Measurements from ENCODE around the gene ELP4.

The ELP4 gene

GRCh38 chr11:31786996-31787685, 277.6 kb downstream of the ELP4 start:
- TF ChIP-seq CTCF (conservative IDR thresholded peaks at IDR 0.05), result no peak
- no peak overlapping the region for H3K27ac ChIP-seq

GRCh38 chr11:31788085-31788484, 278.5 kb downstream of the ELP4 start:
- TF ChIP-seq CTCF (conservative IDR thresholded peaks at IDR 0.05), result no peak

GRCh38 chr11:31790649-31791048, 281.1 kb downstream of the ELP4 start:
- no peak overlapping the region for H3K27ac ChIP-seq

More at GRCh38 chr11:31788085-31788484, 278.5 kb downstream of the ELP4 start:
- no peak overlapping the region for H3K27ac ChIP-seq

GRCh38 chr11:31792036-31792435, 282.5 kb downstream of the ELP4 start:
- TF ChIP-seq CTCF (conservative IDR thresholded peaks at IDR 0.05), result no peak
- no peak overlapping the region for H3K27ac ChIP-seq

More at GRCh38 chr11:31790649-31791048, 281.1 kb downstream of the ELP4 start:
- no peak for TF ChIP-seq CTCF (conservative IDR thresholded peaks at IDR 0.05)

GRCh38 chr11:31792456-31792855, 282.9 kb downstream of the ELP4 start:
- no peak for TF ChIP-seq CTCF (conservative IDR thresholded peaks at IDR 0.05)
- no peak overlapping the region for H3K27ac ChIP-seq

- no peak overlapping the region for H3K27ac ChIP-seq
- TF ChIP-seq CTCF (conservative IDR thresholded peaks at IDR 0.05), result no peak
Measured at GRCh38 chr11:31793264-31793663, 283.7 kb downstream of the ELP4 start.

- no peak for TF ChIP-seq CTCF (conservative IDR thresholded peaks at IDR 0.05)
- no peak overlapping the region for H3K27ac ChIP-seq
Measured at GRCh38 chr11:31794548-31794947, 285.0 kb downstream of the ELP4 start.

Measured in VCaP (cell line).